ENCODE results near the gene SLC29A1. TPM values are rescaled to one million over a fixed set of nuclear protein-coding genes. Genes with fewer than 3 reads are reported as not detected.

The SLC29A1 gene
- total and polyA plus RNA-seq, 9 of the 15 experiments (the other 6 are each of a cell fraction or from before 2014, with no cell fraction given) = 18.9 to 170 (median 57.7) TPM

GRCh38 chr6:44225579-44226325, 2.4 kb downstream of the SLC29A1 start (continued):
- TF ChIP-seq PRPF4 (IDR thresholded peaks at IDR 0.05; ENCODE audit: insufficient read depth, low read depth, low read length, poor library complexity, severe bottlenecking) (no peak), NCOR1 (IDR thresholded peaks at IDR 0.05) (peak; percentile 96), PTBP1 (IDR thresholded peaks at IDR 0.05; ENCODE audit: low read depth, low read length) (no peak), ZBTB5 (IDR thresholded peaks at IDR 0.05) (no peak), ZBTB7A (IDR thresholded peaks at IDR 0.05; ENCODE audit: borderline replicate concordance, control insufficient read depth, low read depth, low read length) (peak; percentile 55; the same call in 1 of the 2 replicates), ARID1B (IDR thresholded peaks at IDR 0.05) (peak; percentile 97), KLF1 (tag; IDR thresholded peaks at IDR 0.05) (0 out of 2 replicates have a peak, but pooled peaks have one; percentile 8), CHCHD3 (CRISPR knock-in tag; IDR thresholded peaks at IDR 0.05) (no peak), ZNF140 (CRISPR knock-in tag; IDR thresholded peaks at IDR 0.05) (no peak), NFRKB (IDR thresholded peaks at IDR 0.05; ENCODE audit: low read depth) (no peak), ZBED1 (IDR thresholded peaks at IDR 0.05) (peak; percentile 81; the same call in 1 of the 2 replicates), KLF16 (IDR thresholded peaks at IDR 0.05) (peak; percentile 99), KLF10 (CRISPR knock-in tag; IDR thresholded peaks at IDR 0.05) (0 out of 2 replicates have a peak, but pooled peaks have one; percentile 14), SREBF1 (IDR thresholded peaks at IDR 0.05; ENCODE audit: borderline replicate concordance, low read depth, low read length) (no peak), CC2D1A (IDR thresholded peaks at IDR 0.05) (peak; percentile 92; the same call in 1 of the 2 replicates), CREM (IDR thresholded peaks at IDR 0.05; ENCODE audit: low read depth) (peak; percentile 78), RAD21 (CRISPR knock-in tag; conservative IDR thresholded peaks at IDR 0.05 in 1 of 2, IDR thresholded peaks at IDR 0.05 in 1 of 2) (peak in 1 of 2 experiments; percentile 3; a peak in 1 of 4 replicates)
- TF ChIP-seq, protein P1, sequence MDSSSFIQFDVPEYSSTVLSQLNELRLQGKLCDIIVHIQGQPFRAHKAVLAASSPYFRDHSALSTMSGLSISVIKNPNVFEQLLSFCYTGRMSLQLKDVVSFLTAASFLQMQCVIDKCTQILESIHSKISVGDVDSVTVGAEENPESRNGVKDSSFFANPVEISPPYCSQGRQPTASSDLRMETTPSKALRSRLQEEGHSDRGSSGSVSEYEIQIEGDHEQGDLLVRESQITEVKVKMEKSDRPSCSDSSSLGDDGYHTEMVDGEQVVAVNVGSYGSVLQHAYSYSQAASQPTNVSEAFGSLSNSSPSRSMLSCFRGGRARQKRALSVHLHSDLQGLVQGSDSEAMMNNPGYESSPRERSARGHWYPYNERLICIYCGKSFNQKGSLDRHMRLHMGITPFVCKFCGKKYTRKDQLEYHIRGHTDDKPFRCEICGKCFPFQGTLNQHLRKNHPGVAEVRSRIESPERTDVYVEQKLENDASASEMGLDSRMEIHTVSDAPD (CRISPR knock-in tag; IDR thresholded peaks at IDR 0.05) = no peak
- TF ChIP-seq, protein P2, sequence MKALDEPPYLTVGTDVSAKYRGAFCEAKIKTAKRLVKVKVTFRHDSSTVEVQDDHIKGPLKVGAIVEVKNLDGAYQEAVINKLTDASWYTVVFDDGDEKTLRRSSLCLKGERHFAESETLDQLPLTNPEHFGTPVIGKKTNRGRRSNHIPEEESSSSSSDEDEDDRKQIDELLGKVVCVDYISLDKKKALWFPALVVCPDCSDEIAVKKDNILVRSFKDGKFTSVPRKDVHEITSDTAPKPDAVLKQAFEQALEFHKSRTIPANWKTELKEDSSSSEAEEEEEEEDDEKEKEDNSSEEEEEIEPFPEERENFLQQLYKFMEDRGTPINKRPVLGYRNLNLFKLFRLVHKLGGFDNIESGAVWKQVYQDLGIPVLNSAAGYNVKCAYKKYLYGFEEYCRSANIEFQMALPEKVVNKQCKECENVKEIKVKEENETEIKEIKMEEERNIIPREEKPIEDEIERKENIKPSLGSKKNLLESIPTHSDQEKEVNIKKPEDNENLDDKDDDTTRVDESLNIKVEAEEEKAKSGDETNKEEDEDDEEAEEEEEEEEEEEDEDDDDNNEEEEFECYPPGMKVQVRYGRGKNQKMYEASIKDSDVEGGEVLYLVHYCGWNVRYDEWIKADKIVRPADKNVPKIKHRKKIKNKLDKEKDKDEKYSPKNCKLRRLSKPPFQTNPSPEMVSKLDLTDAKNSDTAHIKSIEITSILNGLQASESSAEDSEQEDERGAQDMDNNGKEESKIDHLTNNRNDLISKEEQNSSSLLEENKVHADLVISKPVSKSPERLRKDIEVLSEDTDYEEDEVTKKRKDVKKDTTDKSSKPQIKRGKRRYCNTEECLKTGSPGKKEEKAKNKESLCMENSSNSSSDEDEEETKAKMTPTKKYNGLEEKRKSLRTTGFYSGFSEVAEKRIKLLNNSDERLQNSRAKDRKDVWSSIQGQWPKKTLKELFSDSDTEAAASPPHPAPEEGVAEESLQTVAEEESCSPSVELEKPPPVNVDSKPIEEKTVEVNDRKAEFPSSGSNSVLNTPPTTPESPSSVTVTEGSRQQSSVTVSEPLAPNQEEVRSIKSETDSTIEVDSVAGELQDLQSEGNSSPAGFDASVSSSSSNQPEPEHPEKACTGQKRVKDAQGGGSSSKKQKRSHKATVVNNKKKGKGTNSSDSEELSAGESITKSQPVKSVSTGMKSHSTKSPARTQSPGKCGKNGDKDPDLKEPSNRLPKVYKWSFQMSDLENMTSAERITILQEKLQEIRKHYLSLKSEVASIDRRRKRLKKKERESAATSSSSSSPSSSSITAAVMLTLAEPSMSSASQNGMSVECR (CRISPR knock-in tag; IDR thresholded peaks at IDR 0.05) = no peak
